Sigmoid colon (tissue), 7 donors: ENCODE results near the gene RAPGEF2. TPM values are rescaled to one million over a fixed set of nuclear protein-coding genes. Genes with fewer than 3 reads are reported as not detected.

Experiments
- DNase-seq: peaks from one replicate; pipeline ENCODE4 v3.0.0-alpha.2; 2019
- H3K27ac ChIP-seq, 4 donors: fragments of 200-600 bp; sonication (generic); one replicate each; pipeline ENCODE4 v1.5.1; 2016 to 2019; ENCODE audit warnings: mild to moderate bottlenecking in 1 of 4
- H3K27me3 ChIP-seq, 3 donors: fragments of 200-600 bp; sonication (generic); one replicate each; pipeline ENCODE4 v1.5.1; 2019; ENCODE audit warnings: mild to moderate bottlenecking in 1 of 3
- H3K36me3 ChIP-seq, 4 donors: fragments of 200-600 bp; sonication (generic); one replicate each; pipeline ENCODE4 v1.5.1; 2016 to 2019
- H3K4me1 ChIP-seq, 4 donors: fragments of 200-600 bp; sonication (generic); one replicate each; pipeline ENCODE4 v1.5.1; 2017 to 2019
- H3K4me3 ChIP-seq, 4 donors: fragments of 200-600 bp; sonication (generic); one replicate each; pipeline ENCODE4 v1.5.1; 2017 to 2019; ENCODE audit warnings: mild to moderate bottlenecking in 2 of 4, moderate library complexity in 1 of 4
- H3K9me3 ChIP-seq, 4 donors: fragments of 200-600 bp in 3 of 4; sonication (generic) in 3 of 4; one replicate each; pipeline versions ENCODE4 v1.5.1 to v1.6.1; 2013 to 2019
- CTCF ChIP-seq, 4 experiments: fragments of 450-650 bp in 3 of 4; fragments of 200-600 bp in 1 of 4; IDR thresholded peaks; one replicate each; pipeline ENCODE4 v1.5.1; 2016 to 2019; ENCODE audit warnings: antibody characterized with exemption in 4 of 4, mild to moderate bottlenecking in 3 of 4, moderate library complexity in 2 of 4
- EP300 ChIP-seq, 4 donors: sonication (generic); formaldehyde crosslinking; IDR thresholded peaks; one replicate each; pipeline ENCODE4 v1.6.1; 2017; ENCODE audit warnings: antibody characterized with exemption in 4 of 4
- POLR2A ChIP-seq, 2 donors: fragments of 450-650 bp; IDR thresholded peaks; one replicate each; pipeline ENCODE4 v1.6.1; 2016; ENCODE audit warnings: antibody characterized with exemption in 2 of 2, mild to moderate bottlenecking in 2 of 2, moderate library complexity in 2 of 2
- POLR2AphosphoS5 ChIP-seq, 4 donors: sonication (generic); formaldehyde crosslinking; IDR thresholded peaks; one replicate each; pipeline ENCODE4 v1.6.1; 2017; ENCODE audit warnings: antibody characterized with exemption in 4 of 4
- WGBS, 2 donors: extraction: QIAGEN DNeasy Blood & Tissue Kit; methylation state at CpG; one replicate each; pipeline ENCODE4 v1.1.7; 2013; 5-methylcytosine and 5-hydroxymethylcytosine counted together
- intact Hi-C: fragments of 100-400 bp; cut with DNase I; formaldehyde crosslinking; loops from one replicate; pipeline ENCODE4 v1.15.1; 2023
- polyA plus RNA-seq, 3 donors: library from polyadenylated mRNA; stranded (reverse); fragments of 200-250 nt; gene quantifications; one replicate each; pipeline ENCODE4 v1.2.3, GENCODE V29; 2013
- total RNA-seq, 4 donors: library from RNA; depleted of rRNA; stranded (reverse); fragments of >200 nt; gene quantifications; one replicate each; pipeline ENCODE4 v1.1.0, GENCODE V29; 2016
- donor health status: healthy with polysubstance abuse.
- donor health status: Bipolar disorder and iron deficiency.
- donor health status: healthy.

Gene RAPGEF2
- total and polyA plus RNA-seq, 7 donors, result 7.8 to 63.1 (median 34.2) TPM

- no peak for DNase-seq
- H3K27me3 ChIP-seq, result no peaks in the 10 kb centered on the region
- no peaks in the 10 kb centered on the region for H3K4me1 ChIP-seq
- intact Hi-C loops, result no loop called here
- no peaks in the 10 kb centered on the region for H3K9me3 ChIP-seq
- no peak overlapping the region for H3K27ac ChIP-seq
- WGBS, 2 donors, result 85 to 97% methylated on average over 3 of the region's 3 CpGs
- H3K36me3 ChIP-seq, result peaks cover 23 to 89% (median 29%) of the 10 kb centered on the region in 4 donors
- no peak overlapping the region for H3K4me3 ChIP-seq
- TF ChIP-seq POLR2AphosphoS5 (IDR thresholded peaks at IDR 0.05), result no peak
- TF ChIP-seq EP300 (IDR thresholded peaks at IDR 0.05), result no peak
- TF ChIP-seq CTCF (IDR thresholded peaks at IDR 0.05), result no peak
- TF ChIP-seq POLR2A (IDR thresholded peaks at IDR 0.05), result no peak
These were observed 239.5 kb downstream of the RAPGEF2 start for GRCh38 chr4:159342374-159342773.

- Histone ChIP-seq H3K27me3 (no peaks in the 10 kb centered on the region), H3K27ac (no peak overlapping the region), H3K36me3 (peaks cover 23 to 94% (median 29%) of the 10 kb centered on the region in 4 donors), H3K9me3 (no peaks in the 10 kb centered on the region), H3K4me1 (no peaks in the 10 kb centered on the region), H3K4me3 (no peak overlapping the region)
- TF ChIP-seq EP300 (IDR thresholded peaks at IDR 0.05), result no peak
- TF ChIP-seq POLR2A (IDR thresholded peaks at IDR 0.05), result no peak
- TF ChIP-seq CTCF (IDR thresholded peaks at IDR 0.05), result no peak
- no peak for TF ChIP-seq POLR2AphosphoS5 (IDR thresholded peaks at IDR 0.05)
- WGBS, 2 donors, result 89 to 92% methylated on average over 8 of the region's 8 CpGs
- DNase-seq, result no peak
- intact Hi-C loops, result no loop called here
These were observed 240.2 kb downstream of the RAPGEF2 start for GRCh38 chr4:159343116-159343515.

DNA sequence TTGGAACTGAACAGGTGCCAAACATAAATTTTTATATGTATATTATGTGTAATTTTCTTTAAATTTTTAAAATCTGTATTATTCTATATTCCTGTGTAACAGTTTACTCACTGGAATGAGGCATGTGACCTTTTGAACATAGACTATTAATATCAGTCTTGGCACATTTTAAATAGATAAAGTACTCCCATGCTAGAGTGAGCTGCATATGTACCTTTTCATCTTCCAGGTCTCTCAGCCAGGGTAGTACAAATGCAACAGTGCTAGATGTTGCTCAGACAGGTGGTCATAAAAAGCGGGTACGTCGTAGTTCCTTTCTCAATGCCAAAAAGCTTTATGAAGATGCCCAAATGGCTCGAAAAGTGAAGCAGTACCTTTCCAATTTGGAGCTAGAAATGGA lies 242.0 kb downstream of the RAPGEF2 start:
- TF ChIP-seq POLR2AphosphoS5 (IDR thresholded peaks at IDR 0.05), result no peak
- no peak for TF ChIP-seq EP300 (IDR thresholded peaks at IDR 0.05)
- TF ChIP-seq CTCF (IDR thresholded peaks at IDR 0.05), result no peak
- no peak for TF ChIP-seq POLR2A (IDR thresholded peaks at IDR 0.05)
- Histone ChIP-seq H3K27ac (no peak overlapping the region), H3K36me3 (peaks cover 15 to 90% (median 22%) of the 10 kb centered on the region in 4 donors), H3K4me3 (no peak overlapping the region), H3K27me3 (no peaks in the 10 kb centered on the region), H3K4me1 (no peaks in the 10 kb centered on the region), H3K9me3 (no peaks in the 10 kb centered on the region)
- DNase-seq, result no peak
- 97% methylated on average over 4 of the region's 4 CpGs for WGBS, 2 donors
- intact Hi-C loops, result no loop called here

DNA sequence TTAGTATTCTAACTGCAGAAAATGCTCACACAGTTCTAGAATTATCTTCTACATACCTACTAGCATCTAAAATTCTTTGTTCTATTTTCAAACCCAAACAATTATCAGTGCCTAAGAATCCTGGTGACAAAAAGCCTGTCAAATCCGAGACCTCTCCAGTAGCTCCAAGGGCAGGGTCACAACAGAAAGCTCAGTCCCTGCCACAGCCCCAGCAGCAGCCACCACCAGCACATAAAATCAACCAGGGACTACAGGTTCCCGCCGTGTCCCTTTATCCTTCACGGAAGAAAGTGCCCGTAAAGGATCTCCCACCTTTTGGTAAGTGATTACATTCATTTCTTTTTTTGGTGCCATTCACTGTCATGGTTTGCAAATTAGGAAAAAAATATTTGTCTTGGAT lies 243.8 kb downstream of the RAPGEF2 start:
- TF ChIP-seq EP300 (IDR thresholded peaks at IDR 0.05) (no peak), POLR2A (IDR thresholded peaks at IDR 0.05) (no peak), CTCF (IDR thresholded peaks at IDR 0.05) (no peak), POLR2AphosphoS5 (IDR thresholded peaks at IDR 0.05) (no peak)
- H3K36me3 ChIP-seq, result peaks cover 18 to 94% (median 28%) of the 10 kb centered on the region in 4 donors
- 97 to 98% methylated on average over 5 of the region's 5 CpGs for WGBS, 2 donors
- no peak for DNase-seq
- H3K9me3 ChIP-seq, result no peaks in the 10 kb centered on the region
- no peak overlapping the region for H3K4me3 ChIP-seq
- H3K27me3 ChIP-seq, result no peaks in the 10 kb centered on the region
- intact Hi-C loops, result no loop called here
- H3K4me1 ChIP-seq, result no peaks in the 10 kb centered on the region
- H3K27ac ChIP-seq, result no peak overlapping the region

GRCh38 chr4:159347813-159348212 lies 244.9 kb downstream of the RAPGEF2 start:
- Histone ChIP-seq H3K27me3 (no peaks in the 10 kb centered on the region), H3K27ac (no peak overlapping the region), H3K4me1 (no peaks in the 10 kb centered on the region), H3K9me3 (no peaks in the 10 kb centered on the region), H3K4me3 (no peak overlapping the region), H3K36me3 (peaks cover 14 to 94% (median 28%) of the 10 kb centered on the region in 4 donors)
- DNase-seq, result no peak
- no peak for TF ChIP-seq CTCF (IDR thresholded peaks at IDR 0.05)
- no peak for TF ChIP-seq EP300 (IDR thresholded peaks at IDR 0.05)
- no peak for TF ChIP-seq POLR2A (IDR thresholded peaks at IDR 0.05)
- no peak for TF ChIP-seq POLR2AphosphoS5 (IDR thresholded peaks at IDR 0.05)
- 91 to 97% methylated on average over 9 of the region's 9 CpGs for WGBS, 2 donors
- intact Hi-C loops, result no loop called here
